CD14-positive monocyte (primary cell): Measurements from ENCODE around the gene SYT7. TPM values are rescaled to one million over a fixed set of nuclear protein-coding genes. Genes with fewer than 3 reads are reported as not detected.

Experiments used
- DNase-seq, 3 donors: peaks; one replicate each; pipeline ENCODE4 v3.0.0-alpha.2; 2011 to 2022
- H2AFZ ChIP-seq: 2 replicates; pipeline ENCODE4 v1.6.0; 2012; ENCODE audit warnings: mild to moderate bottlenecking, low read depth, low read length, inconsistent platforms; ENCODE audit not compliant: insufficient read depth, poor library complexity, severe bottlenecking
- H3K27ac ChIP-seq, 2 donors: 1 replicate in 1 of 2; 2 replicates in 1 of 2; pipeline ENCODE4 v1.5.1; 2012 to 2013; ENCODE audit warnings: low read length in 2 of 2, control low read depth in 1 of 2, inconsistent platforms in 1 of 2, low read depth in 1 of 2, mild to moderate bottlenecking in 1 of 2
- H3K27me3 ChIP-seq, 2 donors: one replicate each; pipeline versions ENCODE4 v1.6.0 to v1.6.1; 2011 to 2013; ENCODE audit warnings: low read length in 2 of 2; ENCODE audit not compliant: control insufficient read depth in 2 of 2, insufficient read depth in 2 of 2
- H3K36me3 ChIP-seq, 2 donors: replicated peaks in 1 of 2; 1 replicate in 1 of 2; 2 replicates in 1 of 2; pipeline versions ENCODE4 v1.5.1 to v1.6.1; 2012 to 2013; ENCODE audit warnings: low read length in 2 of 2, control low read depth in 1 of 2, inconsistent platforms in 1 of 2, mild to moderate bottlenecking in 1 of 2; ENCODE audit not compliant: insufficient read depth in 2 of 2, control insufficient read depth in 1 of 2
- H3K4me1 ChIP-seq, 2 donors: 1 replicate in 1 of 2; 2 replicates in 1 of 2; pipeline versions ENCODE4 v1.5.1 to v1.6.1; 2012 to 2013; ENCODE audit warnings: low read length in 2 of 2, control low read depth in 1 of 2, inconsistent platforms in 1 of 2, mild to moderate bottlenecking in 1 of 2, moderate library complexity in 1 of 2; ENCODE audit not compliant: insufficient read depth in 2 of 2, control insufficient read depth in 1 of 2
- H3K4me2 ChIP-seq: replicated peaks from 2 replicates; pipeline ENCODE3; 2012; ENCODE audit warnings: low read length, moderate library complexity, mild to moderate bottlenecking; ENCODE audit not compliant: poor library complexity, severe bottlenecking; ENCODE audit errors: extremely low read depth
- H3K4me3 ChIP-seq, 3 experiments: fragments of 200-600 bp in 1 of 3; sonication (generic) in 1 of 3; replicated peaks in 1 of 3; 1 replicate in 2 of 3; 2 replicates in 1 of 3; pipeline ENCODE4 v1.5.1; 2011 to 2013; ENCODE audit warnings: low read length in 3 of 3, mild to moderate bottlenecking in 3 of 3, control low read depth in 2 of 3, low read depth in 2 of 3, inconsistent platforms in 1 of 3, moderate library complexity in 1 of 3
- H3K79me2 ChIP-seq: 2 replicates; pipeline ENCODE4 v1.6.0; 2012; ENCODE audit warnings: mild to moderate bottlenecking, control low read depth, inconsistent platforms, low read length, moderate library complexity; ENCODE audit not compliant: insufficient read depth
- H3K9ac ChIP-seq: 2 replicates; pipeline ENCODE4 v1.6.0; 2017; ENCODE audit warnings: low read length, mild to moderate bottlenecking; ENCODE audit not compliant: insufficient read depth, poor library complexity, severe bottlenecking
- H3K9me3 ChIP-seq, 2 donors: replicated peaks in 1 of 2; 1 replicate in 1 of 2; 2 replicates in 1 of 2; pipeline versions ENCODE4 v1.5.1 to v1.6.1; 2012 to 2013; ENCODE audit warnings: low read length in 2 of 2, control low read depth in 1 of 2; ENCODE audit not compliant: control insufficient read depth in 1 of 2, insufficient read depth in 1 of 2
- H4K20me1 ChIP-seq: 2 replicates; pipeline ENCODE4 v1.6.0; 2012; ENCODE audit warnings: mild to moderate bottlenecking, low read length, control low read depth, moderate library complexity; ENCODE audit not compliant: insufficient read depth
- H3K27ac Mint-ChIP-seq, 7 donors: one replicate each; pipeline ENCODE4 v1.8.0; 2020; ENCODE audit warnings: mild to moderate bottlenecking in 7 of 7, mixed read lengths in 7 of 7, moderate library complexity in 6 of 7, inconsistent platforms in 2 of 7
- H3K27me3 Mint-ChIP-seq, 3 donors: one replicate each; pipeline ENCODE4 v1.8.0; 2021 to 2022; ENCODE audit warnings: low read depth in 3 of 3, mild to moderate bottlenecking in 3 of 3, mixed read lengths in 3 of 3, moderate library complexity in 3 of 3, inconsistent platforms in 1 of 3
- H3K36me3 Mint-ChIP-seq, 2 donors: one replicate each; pipeline ENCODE4 v1.8.0; 2020; ENCODE audit warnings: mixed read lengths in 2 of 2, inconsistent platforms in 1 of 2, mild to moderate bottlenecking in 1 of 2
- H3K4me1 Mint-ChIP-seq: one replicate; pipeline ENCODE4 v1.8.0; 2020; ENCODE audit warnings: mild to moderate bottlenecking, mixed read lengths
- H3K4me3 Mint-ChIP-seq, 2 donors: one replicate each; pipeline ENCODE4 v1.8.0; 2020; ENCODE audit warnings: mild to moderate bottlenecking in 2 of 2, mixed read lengths in 2 of 2, moderate library complexity in 1 of 2
- H3K9me3 Mint-ChIP-seq, 7 donors: one replicate each; pipeline ENCODE4 v1.8.0; 2020 to 2022; ENCODE audit warnings: mixed read lengths in 7 of 7, mild to moderate bottlenecking in 6 of 7, moderate library complexity in 6 of 7, inconsistent platforms in 2 of 7
- CTCF ChIP-seq: fragments of 200-600 bp; IDR thresholded peaks from one replicate; pipeline ENCODE4 v1.8.0; 2022; ENCODE audit warnings: antibody characterized with exemption, mild to moderate bottlenecking
- WGBS: methylation state at CpG from one replicate; pipeline ENCODE4 v1.1.5; 2013; ENCODE audit warnings: missing lambda C conversion rate; ENCODE audit not compliant: insufficient coverage; 5-methylcytosine and 5-hydroxymethylcytosine counted together
- intact Hi-C, 2 donors: fragments of 100-400 bp; cut with micrococcal nuclease; formaldehyde crosslinking; loops; one replicate each; pipeline versions ENCODE4 v1.15.0 to v1.15.1; 2023
- polyA plus RNA-seq, 3 donors: library from polyadenylated mRNA; depleted of rRNA in 1 of 3; unstranded in 2 of 3; stranded (reverse) in 1 of 3; fragments of 300-500 nt in 2 of 3; fragments of >200 nt in 1 of 3; fragmentation: Illumina TruSeq in 2 of 3; gene quantifications; 1 replicate in 2 of 3; 2 replicates in 1 of 3; pipeline ENCODE4 v1.2.3, GENCODE V29; 2012 to 2021

The SYT7 gene
- polyA plus RNA-seq, 3 donors, result not detected

DNA sequence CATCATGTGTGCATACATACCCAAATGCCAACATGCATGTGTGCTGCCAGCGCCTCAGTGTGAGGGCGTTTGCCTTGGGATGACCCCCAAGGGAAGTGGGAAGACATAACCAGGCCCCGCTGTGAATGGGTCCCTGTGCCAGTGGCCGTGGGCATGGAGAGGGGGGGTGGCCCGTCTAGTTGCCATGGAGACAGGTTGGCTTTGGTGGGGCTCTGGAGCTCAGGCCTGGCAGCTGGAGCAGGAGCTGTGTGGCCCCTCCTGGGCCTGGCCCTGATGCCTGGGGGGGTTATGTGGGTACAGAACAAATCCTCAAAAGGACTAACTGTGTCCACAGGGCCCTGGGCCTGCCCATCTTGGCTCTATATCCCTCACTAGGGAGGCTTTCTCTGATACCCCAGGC lies 8.0 kb downstream of the SYT7 start:
- Histone ChIP-seq H2AFZ (no peak overlapping the region), H3K9me3 (no peaks in the 10 kb centered on the region), H3K4me1 (no peaks in the 10 kb centered on the region), H3K4me2 (no peak overlapping the region), H3K4me3 (no peak overlapping the region), H3K27me3 (peaks cover 0 to 11% of the 10 kb centered on the region in 2 donors), H3K9ac (no peak overlapping the region), H3K79me2 (no peaks in the 10 kb centered on the region), H4K20me1 (no peaks in the 10 kb centered on the region), H3K27ac (no peak overlapping the region), H3K36me3 (no peaks in the 10 kb centered on the region)
- H3K27me3 Mint-ChIP-seq, result peaks cover 17 to 34% (median 31%) of the 10 kb centered on the region in 3 donors
- no peak for DNase-seq
- H3K27ac Mint-ChIP-seq, result no peak overlapping the region
- no peak overlapping the region for H3K4me3 Mint-ChIP-seq
- no peak for TF ChIP-seq CTCF
- intact Hi-C loops, result no loop called here
- WGBS, result 72% methylated on average over 5 of the region's 5 CpGs
- H3K4me1 Mint-ChIP-seq, result no peaks in the 10 kb centered on the region
- peaks cover 0 to 3% (median 0%) of the 10 kb centered on the region in 7 donors for H3K9me3 Mint-ChIP-seq
- H3K36me3 Mint-ChIP-seq, result no peaks in the 10 kb centered on the region

DNA sequence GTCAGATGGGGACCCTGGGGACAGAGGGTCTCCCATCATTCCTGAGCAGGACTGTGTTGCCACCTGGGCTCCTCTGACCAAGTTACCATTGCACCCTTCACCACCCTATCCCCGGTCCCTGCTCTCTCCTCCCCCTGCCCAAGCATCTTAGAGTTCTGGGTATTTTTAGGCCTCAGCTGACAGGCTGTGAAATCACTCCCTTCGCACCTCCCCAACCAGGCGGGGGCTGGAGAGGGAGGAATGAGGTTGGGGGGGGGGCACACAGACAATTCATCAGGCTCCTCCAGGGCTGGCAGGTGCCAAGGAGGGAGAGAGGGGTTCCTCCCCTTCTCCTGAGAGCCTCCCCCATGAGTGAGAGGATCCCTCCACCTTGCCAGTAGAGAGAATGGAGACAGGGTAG lies 9.0 kb downstream of the SYT7 start:
- H3K79me2 ChIP-seq, result no peaks in the 10 kb centered on the region
- no peaks in the 10 kb centered on the region for H3K4me1 ChIP-seq
- Mint-ChIP-seq H3K4me3 (no peak overlapping the region), H3K4me1 (no peaks in the 10 kb centered on the region), H3K27ac (peak overlapping the region in 1 of 7 donors; percentile 10), H3K36me3 (no peaks in the 10 kb centered on the region), H3K27me3 (peaks cover 18 to 37% (median 37%) of the 10 kb centered on the region in 3 donors), H3K9me3 (peaks cover 0 to 9% (median 0%) of the 10 kb centered on the region in 7 donors)
- no peak for TF ChIP-seq CTCF
- no CpG with 5 or more reads among the region's 3 CpGs for WGBS
- no peak overlapping the region for H3K27ac ChIP-seq
- peaks cover 0 to 12% of the 10 kb centered on the region in 2 donors for H3K27me3 ChIP-seq
- no peaks in the 10 kb centered on the region for H3K36me3 ChIP-seq
- H3K4me2 ChIP-seq, result no peak overlapping the region
- intact Hi-C loops, result no loop called here
- no peak overlapping the region for H2AFZ ChIP-seq
- no peak overlapping the region for H3K9ac ChIP-seq
- no peaks in the 10 kb centered on the region for H3K9me3 ChIP-seq
- no peaks in the 10 kb centered on the region for H4K20me1 ChIP-seq
- H3K4me3 ChIP-seq, result no peak overlapping the region
- DNase-seq, result no peak
